Right lobe of liver (tissue), 6 donors: ENCODE data around the gene AGO3. TPM values are rescaled to one million over a fixed set of nuclear protein-coding genes. Genes with fewer than 3 reads are reported as not detected.

ENCODE experiments used
- ATAC-seq, 4 donors: fragments of 200-7000 bp; cut with Tn5 transposase; one replicate each; pipeline ENCODE4 v1.9.1; 2020; ENCODE audit warnings: mild to moderate bottlenecking in 4 of 4, moderate library complexity in 4 of 4
- DNase-seq, 3 donors: peaks; one replicate each; pipeline ENCODE4 v3.0.0-alpha.2; 2020
- H3K27ac ChIP-seq, 3 donors: fragments of 200-600 bp; one replicate each; pipeline ENCODE4 v1.8.0; 2022
- H3K27me3 ChIP-seq, 2 donors: fragments of 200-600 bp; one replicate each; pipeline ENCODE4 v1.8.0; 2022
- H3K36me3 ChIP-seq, 4 donors: fragments of 200-600 bp; sonication (generic) in 1 of 4; one replicate each; pipeline versions ENCODE4 v1.5.1 to v1.8.0; 2017 to 2022; ENCODE audit warnings: control low read depth in 1 of 4
- H3K4me1 ChIP-seq, 4 donors: fragments of 200-600 bp; sonication (generic) in 1 of 4; one replicate each; pipeline versions ENCODE4 v1.5.1 to v1.8.0; 2017 to 2022; ENCODE audit warnings: control low read depth in 1 of 4
- H3K4me3 ChIP-seq, 3 donors: fragments of 200-600 bp; one replicate each; pipeline ENCODE4 v1.8.0; 2022
- H3K9me3 ChIP-seq, 4 donors: fragments of 200-600 bp; sonication (generic) in 1 of 4; one replicate each; pipeline versions ENCODE4 v1.5.1 to v1.8.0; 2017 to 2022; ENCODE audit warnings: control low read depth in 1 of 4
- CTCF ChIP-seq, 4 donors: fragments of 200-600 bp in 3 of 4; fragments of 450-650 bp in 1 of 4; IDR thresholded peaks; one replicate each; pipeline versions ENCODE4 v1.5.1 to v1.8.0; 2016 to 2022; ENCODE audit warnings: antibody characterized with exemption in 4 of 4, mild to moderate bottlenecking in 2 of 4
- POLR2A ChIP-seq: fragments of 450-650 bp; IDR thresholded peaks from one replicate; pipeline ENCODE4 v1.6.1; 2017; ENCODE audit warnings: antibody characterized with exemption, mild to moderate bottlenecking
- whole genome bisulfite sequencing: methylation state at CpG from one replicate; pipeline ENCODE4 v1.1.6; 2018; ENCODE audit warnings: low coverage, low lambda C conversion rate; ENCODE audit not compliant: insufficient coverage; ENCODE audit errors: missing lambda C conversion rate; 5-methylcytosine and 5-hydroxymethylcytosine counted together
- intact Hi-C, 2 donors: fragments of 100-400 bp; cut with DNase I; formaldehyde crosslinking; loops; one replicate each; pipeline versions ENCODE4 v1.11.2 to v1.14.1; 2022
- total RNA-seq, 6 experiments: library from RNA; depleted of rRNA in 2 of 6; stranded (reverse); fragments of >200 nt in 2 of 6; fragmentation: NEBNext Ultra II Directional in 3 of 6; extraction: Animal tissue kit (Norgen Biotek cat#: 25700) in 3 of 6; gene quantifications; one replicate each; pipeline versions ENCODE4 v1.1.0 to v1.2.4, GENCODE V29; 2016 to 2023
- donor health status: DM: no; HTN: yes; CAD: no.
- donor health status: DM: no; HTN: no; CAD: no.
- donor health status: DM: no; HTN: no; CAD: no.
- donor health status: DM: no; HTN: yes; CAD: no.
- donor health status: DM: no; HTN: yes; CAD: no.

AGO3 gene
- total RNA-seq, 6 experiments from 2014 or later = 7.0 to 16.2 (median 13.1) TPM

- no peak for TF ChIP-seq POLR2A
- no peak for TF ChIP-seq CTCF (IDR thresholded peaks at IDR 0.05)
- no peak for DNase-seq
- Histone ChIP-seq H3K27me3 (no peaks in the 10 kb centered on the region), H3K4me3 (no peak overlapping the region), H3K27ac (no peak overlapping the region), H3K4me1 (peaks cover 0 to 13% (median 0%) of the 10 kb centered on the region in 4 donors), H3K9me3 (no peaks in the 10 kb centered on the region), H3K36me3 (no peaks in the 10 kb centered on the region)
- intact Hi-C loops = loop anchor here in 1 of 2 donors (5.0 kb wide), 1 partner anchor 203 kb away; the partner anchor contains the start of gene AGO1
- WGBS = 81% methylated on average over 4 of the region's 9 CpGs
- no peak for ATAC-seq
These were observed 154.2 kb downstream of the AGO3 start for GRCh38 chr1:36085126-36085525.

GRCh38 chr1:36085686-36086526, 155.0 kb downstream of the AGO3 start:
- 91% methylated on average over 11 of the region's 29 CpGs for WGBS
- no peaks in the 10 kb centered on the region for H3K27me3 ChIP-seq
- peaks cover 0 to 13% (median 0%) of the 10 kb centered on the region in 4 donors for H3K4me1 ChIP-seq
- ATAC-seq = no peak
- H3K9me3 ChIP-seq = no peaks in the 10 kb centered on the region
- TF ChIP-seq CTCF (IDR thresholded peaks at IDR 0.05) = no peak
- no peak for TF ChIP-seq POLR2A
- H3K36me3 ChIP-seq = no peaks in the 10 kb centered on the region
- intact Hi-C loops = loop anchor here in 1 of 2 donors (5.0 kb wide), 1 partner anchor 204 kb away; the partner anchor contains the start of gene AGO1
- H3K27ac ChIP-seq = no peak overlapping the region
- no peak for DNase-seq
- no peak overlapping the region for H3K4me3 ChIP-seq

GRCh38 chr1:36086529-36087232, 155.8 kb downstream of the AGO3 start:
- Histone ChIP-seq H3K27me3 (no peaks in the 10 kb centered on the region), H3K4me3 (no peak overlapping the region), H3K36me3 (peaks cover 0 to 6% (median 0%) of the 10 kb centered on the region in 4 donors), H3K27ac (no peak overlapping the region), H3K4me1 (peaks cover 0 to 13% (median 0%) of the 10 kb centered on the region in 4 donors), H3K9me3 (no peaks in the 10 kb centered on the region)
- TF ChIP-seq CTCF (IDR thresholded peaks at IDR 0.05) = no peak
- no peak for TF ChIP-seq POLR2A
- intact Hi-C loops = loop anchor here in 1 of 2 donors (5.0 kb wide), 1 partner anchor 204 kb away; the partner anchor contains the start of gene AGO1
- ATAC-seq = no peak
- DNase-seq = no peak
- 82% methylated on average over 4 of the region's 12 CpGs for WGBS

- ATAC-seq = no peak
- Histone ChIP-seq H3K4me1 (peaks cover 0 to 13% (median 0%) of the 10 kb centered on the region in 4 donors), H3K27ac (no peak overlapping the region), H3K4me3 (no peak overlapping the region), H3K27me3 (no peaks in the 10 kb centered on the region), H3K9me3 (no peaks in the 10 kb centered on the region), H3K36me3 (peaks cover 0 to 14% (median 0%) of the 10 kb centered on the region in 4 donors)
- TF ChIP-seq CTCF (IDR thresholded peaks at IDR 0.05) (no peak), POLR2A (no peak)
- intact Hi-C loops = loop anchor here in 1 of 2 donors (5.0 kb wide), 1 partner anchor 205 kb away; the partner anchor contains the start of gene AGO1
- DNase-seq = peak in 2 of 3 donors; percentile 26 to 46
- 85% methylated on average over 4 of the region's 31 CpGs for WGBS
These were observed 156.6 kb downstream of the AGO3 start for GRCh38 chr1:36087233-36088123.
